C4-2B (cell line): ENCODE measurements around the gene FRMD4A.

Experiments used
- CTCF ChIP-seq: fragments of 450-650 bp; conservative IDR thresholded peaks from 2 replicates; pipeline ENCODE4 v1.5.1; 2017; ENCODE audit warnings: mild to moderate bottlenecking
- ZFX ChIP-seq: fragments of 450-650 bp; IDR thresholded peaks from 2 replicates; pipeline ENCODE4 v1.6.1; 2017

DNA sequence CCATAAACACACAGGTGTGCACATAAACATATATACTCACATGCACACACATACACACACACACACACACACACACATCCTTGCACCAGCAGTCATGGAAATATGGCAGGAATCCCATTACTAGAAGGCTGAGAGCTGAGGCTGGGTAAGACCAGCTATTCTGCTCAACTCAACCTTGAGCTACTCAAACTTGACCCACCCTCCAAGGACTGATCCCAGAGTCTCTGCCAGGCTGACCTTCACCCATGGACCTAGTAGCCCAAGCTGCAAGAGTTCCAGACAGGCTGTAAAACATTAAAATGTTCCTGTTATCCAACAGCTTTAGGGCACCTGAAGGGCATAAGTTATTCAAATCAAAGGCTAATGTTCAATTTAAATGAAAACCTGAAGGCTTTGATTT lies 134.6 kb downstream of the FRMD4A start:
- TF ChIP-seq ZFX, result no peak
- TF ChIP-seq CTCF, result no peak
